GM13977 (cell line): Measurements from ENCODE around the gene NKD2.

ENCODE experiments used
- DNase-seq: peaks from one replicate; pipeline ENCODE4 v3.0.0; 2012; ENCODE audit warnings: low spot score
- in situ Hi-C: fragments of 300-500 bp; cut with MboI; formaldehyde crosslinking; loops from one replicate; pipeline ENCODE4 v1.12.0; 2022; ENCODE audit warnings: low sequenced_read_pairs, low pct_unique_long_range_greater_than_20kb, mixed read lengths, inconsistent platforms; ENCODE audit not compliant: unreplicated experiment
- TF ChIP-seq, protein P1 (sequence below): IDR thresholded peaks from 2 replicates; pipeline ENCODE4 v1.5.1; 2012; ENCODE audit warnings: mild to moderate bottlenecking, control low read depth; ENCODE audit not compliant: insufficient read depth; ENCODE audit errors: extremely low read depth, missing control alignments

Gene NKD2

GRCh38 chr5:1052641-1053390, 44.2 kb downstream of the NKD2 start:
- no peak for DNase-seq
- TF ChIP-seq, protein P1, sequence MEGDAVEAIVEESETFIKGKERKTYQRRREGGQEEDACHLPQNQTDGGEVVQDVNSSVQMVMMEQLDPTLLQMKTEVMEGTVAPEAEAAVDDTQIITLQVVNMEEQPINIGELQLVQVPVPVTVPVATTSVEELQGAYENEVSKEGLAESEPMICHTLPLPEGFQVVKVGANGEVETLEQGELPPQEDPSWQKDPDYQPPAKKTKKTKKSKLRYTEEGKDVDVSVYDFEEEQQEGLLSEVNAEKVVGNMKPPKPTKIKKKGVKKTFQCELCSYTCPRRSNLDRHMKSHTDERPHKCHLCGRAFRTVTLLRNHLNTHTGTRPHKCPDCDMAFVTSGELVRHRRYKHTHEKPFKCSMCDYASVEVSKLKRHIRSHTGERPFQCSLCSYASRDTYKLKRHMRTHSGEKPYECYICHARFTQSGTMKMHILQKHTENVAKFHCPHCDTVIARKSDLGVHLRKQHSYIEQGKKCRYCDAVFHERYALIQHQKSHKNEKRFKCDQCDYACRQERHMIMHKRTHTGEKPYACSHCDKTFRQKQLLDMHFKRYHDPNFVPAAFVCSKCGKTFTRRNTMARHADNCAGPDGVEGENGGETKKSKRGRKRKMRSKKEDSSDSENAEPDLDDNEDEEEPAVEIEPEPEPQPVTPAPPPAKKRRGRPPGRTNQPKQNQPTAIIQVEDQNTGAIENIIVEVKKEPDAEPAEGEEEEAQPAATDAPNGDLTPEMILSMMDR = no peak
- in situ Hi-C loops = no loop called here

DNA sequence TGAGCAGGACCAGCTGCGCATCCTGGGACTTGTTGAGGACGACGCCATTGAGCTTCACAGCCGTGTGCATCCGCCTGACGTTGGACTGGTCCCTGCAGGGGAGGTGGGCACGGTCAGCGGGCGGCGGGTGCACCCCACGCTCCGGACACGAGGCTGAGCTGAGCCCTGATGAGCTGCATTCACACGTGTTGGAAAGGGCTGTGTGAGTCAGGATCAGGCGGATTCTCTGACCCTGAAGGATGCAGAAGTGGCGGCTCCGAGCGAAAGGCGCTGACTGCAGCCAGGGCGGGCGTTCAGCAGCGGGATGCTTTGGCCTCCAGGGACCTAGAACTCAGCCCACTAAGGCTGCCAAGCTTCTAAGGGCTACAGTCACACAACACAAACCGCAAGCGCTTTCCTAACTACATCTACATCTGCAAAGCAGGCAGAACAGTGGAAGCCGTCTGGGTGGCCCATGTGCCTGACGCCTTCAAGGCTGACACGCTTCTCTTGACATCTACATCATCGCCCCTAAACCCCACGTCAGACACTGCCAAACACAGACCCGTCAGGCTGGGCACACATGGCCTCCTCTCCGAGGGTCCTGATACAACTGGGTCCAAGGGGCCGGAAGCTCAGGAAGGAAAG, 44.9 kb downstream of the NKD2 start:
- TF ChIP-seq, protein P1 = no peak
- in situ Hi-C loops = no loop called here
- DNase-seq = no peak

- TF ChIP-seq, protein P1 = no peak
- in situ Hi-C loops = no loop called here
- no peak for DNase-seq
Measured at GRCh38 chr5:1054018-1054798, 45.6 kb downstream of the NKD2 start.

DNA sequence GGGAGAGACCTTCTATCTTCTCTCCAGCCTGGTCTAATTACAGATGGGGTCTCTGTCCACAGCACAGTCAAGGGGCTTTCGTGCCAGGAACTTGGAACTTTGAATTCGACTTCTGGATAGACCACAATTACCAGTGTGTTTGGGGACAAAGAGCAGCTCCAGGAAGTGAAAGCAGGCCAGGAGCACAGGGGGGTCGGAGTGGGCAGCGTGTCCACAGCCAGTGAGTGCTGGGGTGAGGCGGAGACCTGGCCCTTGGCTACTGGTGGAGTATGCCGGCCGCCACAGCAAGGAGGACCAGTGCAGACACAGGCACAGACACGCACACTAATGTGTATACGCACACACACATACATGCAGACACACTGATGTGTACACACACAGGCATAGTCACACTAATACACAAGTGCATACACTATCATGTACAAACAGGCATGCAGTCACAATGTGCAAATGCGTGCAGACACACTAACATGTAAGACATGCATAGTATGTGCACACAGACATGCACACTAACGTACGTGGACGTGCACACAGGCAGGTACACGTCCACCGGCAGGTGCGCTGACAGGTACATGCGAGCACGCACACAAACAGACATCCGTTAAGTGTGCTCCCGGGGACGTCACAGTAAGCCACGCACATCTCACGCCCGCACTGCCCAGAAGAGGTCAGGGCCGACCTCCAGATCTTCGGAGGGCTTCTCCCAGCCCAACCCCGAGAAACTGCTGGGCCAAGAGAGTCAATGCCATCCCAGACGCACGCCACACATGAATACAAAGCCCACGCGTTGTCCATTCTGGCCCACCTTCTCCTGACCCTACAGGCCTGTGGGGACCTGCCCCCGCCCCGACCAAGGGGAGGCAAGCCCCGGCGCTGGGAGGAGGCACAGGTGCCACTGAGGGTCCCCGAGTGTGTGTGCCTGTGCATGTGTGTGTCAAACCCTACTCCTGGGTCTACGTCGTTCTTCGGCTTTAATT, 46.5 kb downstream of the NKD2 start:
- TF ChIP-seq, protein P1 = no peak
- DNase-seq = no peak
- in situ Hi-C loops = no loop called here

GRCh38 chr5:1055896-1056610, 47.5 kb downstream of the NKD2 start:
- TF ChIP-seq, protein P1 = no peak
- in situ Hi-C loops = no loop called here
- no peak for DNase-seq
